Measurements from ENCODE around the gene KRT72.
A peak's percentile ranks its signal among the peaks of the same experiment; 100 is the strongest.

The KRT72 gene

GRCh38 chr12:52575256-52575655 is 26.0 kb downstream of the KRT72 start:
- DNase-seq, result no peak

- no peak for DNase-seq
Observed at GRCh38 chr12:52573743-52574142, 27.5 kb downstream of the KRT72 start, which contains the start of gene KRT74. KRT74 (minus strand) TSS chr12:52573843; CDS start chr12:52573777, 66 bp downstream.

GRCh38 chr12:52573306-52573705 is 28.0 kb downstream of the KRT72 start:
- DNase-seq, result no peak

GRCh38 chr12:52570511-52570910 is 30.8 kb downstream of the KRT72 start:
- DNase-seq, result no peak

- no peak for DNase-seq
Observed at GRCh38 chr12:52568111-52568510, 33.2 kb downstream of the KRT72 start.

GRCh38 chr12:52566847-52567291 is 34.4 kb downstream of the KRT72 start:
- no peak for DNase-seq

GRCh38 chr12:52564582-52564981 is 36.7 kb downstream of the KRT72 start:
- no peak for DNase-seq

- peak; percentile 22 for DNase-seq
Observed at GRCh38 chr12:52561880-52562449, 39.3 kb downstream of the KRT72 start.

GRCh38 chr12:52559979-52560378 is 41.3 kb downstream of the KRT72 start:
- no peak for DNase-seq

- no peak for DNase-seq
Observed at GRCh38 chr12:52558781-52559445, 42.4 kb downstream of the KRT72 start.

- DNase-seq, result no peak
Observed at GRCh38 chr12:52557476-52557875, 43.8 kb downstream of the KRT72 start.

- no peak for DNase-seq
Observed at GRCh38 chr12:52555577-52555976, 45.7 kb downstream of the KRT72 start.

- no peak for DNase-seq
Observed at GRCh38 chr12:52552681-52553195, 48.5 kb downstream of the KRT72 start, which contains the start of gene KRT71. KRT71 (minus strand) TSS chr12:52553145; CDS start chr12:52553077, 68 bp downstream.

- no peak for DNase-seq
Observed at GRCh38 chr12:52552055-52552454, 49.2 kb downstream of the KRT72 start.

GRCh38 chr12:52551216-52551865 is 49.9 kb downstream of the KRT72 start:
- no peak for DNase-seq

- no peak for DNase-seq
Observed at GRCh38 chr12:52546126-52546525, 55.1 kb downstream of the KRT72 start.

GRCh38 chr12:52543985-52544883 is 57.0 kb downstream of the KRT72 start:
- DNase-seq, result no peak

GRCh38 chr12:52542785-52543318 is 58.4 kb downstream of the KRT72 start:
- DNase-seq, result no peak

- no peak for DNase-seq
Observed at GRCh38 chr12:52542157-52542556, 59.1 kb downstream of the KRT72 start.

GRCh38 chr12:52541709-52542108 is 59.6 kb downstream of the KRT72 start:
- DNase-seq, result no peak

- DNase-seq, result no peak
Observed at GRCh38 chr12:52540531-52540930, 60.7 kb downstream of the KRT72 start.

- DNase-seq, result no peak
Observed at GRCh38 chr12:52539821-52540173, 61.5 kb downstream of the KRT72 start.

Data from DMS53 (cell line).